Activated T-helper 1 cell treated with anti-CD3 and anti-CD28 coated beads, Interleukin-2, amount 50 U/mL, for 16 hours (primary cell): ENCODE data around the gene SETD6.
"Not testable (repeated sequence)": the region's sequence is repeated elsewhere in the genome, so short reads cannot be mapped to it uniquely, and the experiment has no call there.

ENCODE experiments used
- DNase-seq, 2 donors: peaks; one replicate each; pipeline ENCODE4 v3.0.0-alpha.2; 2020; ENCODE audit warnings: low read depth in 1 of 2, low spot score in 1 of 2

Gene SETD6

GRCh38 chr16:58537124-58537906 lies 22.0 kb downstream of the SETD6 start:
- DNase-seq = no peak

GRCh38 chr16:58541711-58542110 lies 26.4 kb downstream of the SETD6 start:
- DNase-seq = no peak

GRCh38 chr16:58542291-58542690 lies 27.0 kb downstream of the SETD6 start:
- DNase-seq = no peak

- no peak for DNase-seq
Measured at GRCh38 chr16:58543685-58544084, 28.4 kb downstream of the SETD6 start.

- DNase-seq = no peak
Measured at GRCh38 chr16:58548378-58548777, 33.1 kb downstream of the SETD6 start.

GRCh38 chr16:58551496-58551895 lies 36.2 kb downstream of the SETD6 start:
- no peak for DNase-seq

GRCh38 chr16:58556678-58557077 lies 41.4 kb downstream of the SETD6 start:
- DNase-seq = no peak

- no peak for DNase-seq
Measured at GRCh38 chr16:58563235-58563634, 47.9 kb downstream of the SETD6 start.

GRCh38 chr16:58563775-58564174 lies 48.5 kb downstream of the SETD6 start:
- no peak for DNase-seq

GRCh38 chr16:58565697-58566096 lies 50.4 kb downstream of the SETD6 start:
- DNase-seq = not testable (repeated sequence)
